HFF-Myc (cell line): ENCODE data around the gene BOD1L1.

Source experiments
- DNase-seq: peaks from one replicate; pipeline ENCODE4 v3.0.0-alpha.2; 2011; ENCODE audit warnings: low read depth; ENCODE audit errors: extremely low read depth
- H3K4me3 ChIP-seq: replicated peaks from 2 replicates; pipeline ENCODE4 v1.5.1; 2011; ENCODE audit warnings: low read depth, mild to moderate bottlenecking, control low read depth, low read length
- TF ChIP-seq, protein P1 (sequence below): IDR thresholded peaks from 2 replicates; pipeline ENCODE4 v1.5.1; 2012; ENCODE audit warnings: mild to moderate bottlenecking, low read depth, low read length, control low read depth; ENCODE audit errors: missing control alignments

Gene BOD1L1

DNA sequence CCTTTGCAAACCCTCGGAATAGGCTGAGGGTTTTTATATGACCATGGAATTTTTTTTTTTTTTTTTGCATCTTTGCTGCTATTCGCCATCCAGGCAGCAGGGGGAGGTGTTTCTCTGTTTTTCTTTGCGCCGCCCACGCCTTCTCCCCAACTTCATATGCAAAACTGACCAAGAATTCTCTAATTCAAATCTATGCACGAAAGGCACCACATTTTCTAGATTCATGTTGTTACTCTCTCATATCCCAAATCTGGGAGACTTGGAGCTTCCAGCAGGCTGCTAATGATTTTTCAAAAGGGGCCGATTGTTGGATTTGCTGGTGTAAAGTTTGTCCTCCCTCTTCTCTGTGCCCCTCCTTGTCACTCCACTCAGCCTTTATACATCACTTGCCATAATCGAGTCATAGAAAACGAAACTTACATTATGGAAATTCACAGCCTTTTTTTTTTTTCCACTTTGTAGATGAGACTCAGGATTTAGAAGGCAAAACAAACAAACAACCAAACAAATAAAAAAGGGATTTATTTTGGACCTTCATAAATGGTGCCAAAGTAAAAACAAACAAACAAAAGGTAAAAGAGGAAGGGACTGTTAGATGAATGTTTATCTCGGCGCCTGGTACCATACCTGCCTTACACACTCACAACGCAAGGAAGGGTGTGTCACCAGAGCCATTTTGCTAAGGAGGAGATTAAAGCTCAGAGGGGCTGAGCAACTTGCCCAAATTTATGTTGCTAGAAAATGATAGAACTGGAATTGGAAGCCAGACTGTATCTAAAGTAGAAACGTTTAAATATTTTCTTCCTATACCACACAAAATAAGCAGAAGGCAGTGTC lies 29.3 kb upstream of the BOD1L1 start:
- no peak for DNase-seq
- H3K4me3 ChIP-seq: no peak overlapping the region
- TF ChIP-seq, protein P1, sequence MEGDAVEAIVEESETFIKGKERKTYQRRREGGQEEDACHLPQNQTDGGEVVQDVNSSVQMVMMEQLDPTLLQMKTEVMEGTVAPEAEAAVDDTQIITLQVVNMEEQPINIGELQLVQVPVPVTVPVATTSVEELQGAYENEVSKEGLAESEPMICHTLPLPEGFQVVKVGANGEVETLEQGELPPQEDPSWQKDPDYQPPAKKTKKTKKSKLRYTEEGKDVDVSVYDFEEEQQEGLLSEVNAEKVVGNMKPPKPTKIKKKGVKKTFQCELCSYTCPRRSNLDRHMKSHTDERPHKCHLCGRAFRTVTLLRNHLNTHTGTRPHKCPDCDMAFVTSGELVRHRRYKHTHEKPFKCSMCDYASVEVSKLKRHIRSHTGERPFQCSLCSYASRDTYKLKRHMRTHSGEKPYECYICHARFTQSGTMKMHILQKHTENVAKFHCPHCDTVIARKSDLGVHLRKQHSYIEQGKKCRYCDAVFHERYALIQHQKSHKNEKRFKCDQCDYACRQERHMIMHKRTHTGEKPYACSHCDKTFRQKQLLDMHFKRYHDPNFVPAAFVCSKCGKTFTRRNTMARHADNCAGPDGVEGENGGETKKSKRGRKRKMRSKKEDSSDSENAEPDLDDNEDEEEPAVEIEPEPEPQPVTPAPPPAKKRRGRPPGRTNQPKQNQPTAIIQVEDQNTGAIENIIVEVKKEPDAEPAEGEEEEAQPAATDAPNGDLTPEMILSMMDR: peak; percentile 80

DNA sequence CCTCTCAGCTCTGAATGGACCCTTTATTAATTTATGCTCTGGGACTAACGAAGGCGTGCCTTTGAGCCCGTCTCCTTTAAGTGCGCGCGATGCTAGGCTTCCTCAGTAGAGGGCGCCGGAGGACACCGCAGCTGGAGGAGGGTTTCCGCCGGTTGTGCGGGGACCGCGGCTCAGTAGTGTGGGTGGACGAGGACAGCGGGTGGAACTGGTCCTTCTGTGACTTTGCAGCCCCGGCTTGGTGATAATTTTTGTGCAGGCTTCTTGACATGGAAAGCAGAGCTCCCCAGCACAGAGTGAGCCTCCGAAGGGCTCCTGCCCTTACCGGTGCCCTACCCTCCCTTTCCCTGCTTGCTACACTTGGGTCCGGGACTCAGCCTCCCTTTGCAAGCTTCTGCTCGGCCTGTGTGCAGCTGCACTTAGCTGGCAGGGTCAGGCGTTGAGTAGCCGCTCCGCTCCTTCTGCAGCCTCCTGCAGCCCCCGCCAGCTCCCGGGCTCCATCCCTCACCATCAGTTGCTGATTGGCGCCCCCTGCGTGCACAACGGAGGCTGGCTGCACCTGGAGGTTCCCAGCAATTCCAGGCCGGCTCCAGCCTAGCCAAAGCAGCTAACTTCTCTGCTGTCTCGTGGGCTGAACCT lies 26.8 kb upstream of the BOD1L1 start:
- TF ChIP-seq, protein P1: peak; percentile 85
- peak overlapping the region; percentile 38 for H3K4me3 ChIP-seq
- DNase-seq: no peak

DNA sequence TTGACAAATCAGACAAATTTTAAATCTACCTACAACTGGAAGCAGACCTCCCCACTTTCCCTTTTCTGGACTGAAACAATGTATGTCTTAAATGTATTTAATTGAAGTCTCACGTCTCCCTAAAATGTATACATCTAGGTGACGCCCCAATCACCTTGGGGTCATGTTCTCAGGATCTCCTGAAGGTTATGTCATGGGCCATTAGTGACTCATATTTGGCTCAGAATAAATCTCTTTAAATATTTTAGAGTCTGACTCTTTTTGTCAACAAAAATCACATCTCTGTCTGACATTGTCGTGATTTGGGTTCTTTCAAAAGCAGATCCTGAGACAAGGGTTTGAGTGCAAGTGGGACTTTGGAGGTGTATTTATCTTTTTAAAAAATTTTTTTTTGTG lies 26.2 kb upstream of the BOD1L1 start:
- TF ChIP-seq, protein P1: no peak
- DNase-seq: no peak
- no peak overlapping the region for H3K4me3 ChIP-seq

DNA sequence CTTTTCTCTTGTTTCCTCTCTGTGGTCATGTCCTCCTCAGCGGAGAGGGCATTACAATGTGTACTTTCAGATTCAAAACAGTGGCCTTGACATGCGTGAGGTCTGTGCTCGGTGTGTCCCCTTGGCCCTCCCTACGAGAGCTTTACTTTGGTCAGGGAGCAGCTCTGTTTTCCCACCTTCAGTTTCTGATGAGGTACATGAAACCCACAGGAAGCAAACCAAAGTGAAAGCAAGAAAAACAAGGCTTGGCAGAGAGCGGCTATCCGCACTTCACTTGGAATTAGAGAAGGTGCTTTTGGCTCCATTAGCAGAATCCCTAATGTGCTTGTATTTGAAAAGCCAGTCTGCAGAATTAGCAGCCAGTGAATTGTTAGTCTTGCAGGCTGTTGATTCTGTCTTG lies 19.5 kb upstream of the BOD1L1 start:
- DNase-seq: no peak
- TF ChIP-seq, protein P1: no peak
- no peak overlapping the region for H3K4me3 ChIP-seq

DNA sequence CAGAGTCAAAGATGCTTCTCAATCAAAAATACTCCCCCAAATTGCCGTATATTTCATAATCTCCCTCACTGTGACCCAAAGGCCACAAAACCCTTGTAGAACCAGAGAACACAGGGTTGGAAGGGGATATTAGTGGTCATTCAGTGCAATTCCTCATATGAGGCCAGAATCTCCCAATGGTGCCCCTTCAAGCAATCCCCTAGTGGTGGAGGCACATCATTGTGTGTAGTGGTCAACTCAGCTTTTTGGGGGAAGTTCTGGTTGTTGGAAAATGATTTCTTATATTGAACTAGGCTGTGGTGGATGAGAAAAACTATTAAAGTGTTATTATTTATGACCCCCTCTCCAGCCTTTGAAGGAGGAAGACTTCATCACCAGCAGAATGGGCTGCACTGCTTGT lies 17.6 kb upstream of the BOD1L1 start:
- no peak for DNase-seq
- H3K4me3 ChIP-seq: no peak overlapping the region
- TF ChIP-seq, protein P1: peak; percentile 20

DNA sequence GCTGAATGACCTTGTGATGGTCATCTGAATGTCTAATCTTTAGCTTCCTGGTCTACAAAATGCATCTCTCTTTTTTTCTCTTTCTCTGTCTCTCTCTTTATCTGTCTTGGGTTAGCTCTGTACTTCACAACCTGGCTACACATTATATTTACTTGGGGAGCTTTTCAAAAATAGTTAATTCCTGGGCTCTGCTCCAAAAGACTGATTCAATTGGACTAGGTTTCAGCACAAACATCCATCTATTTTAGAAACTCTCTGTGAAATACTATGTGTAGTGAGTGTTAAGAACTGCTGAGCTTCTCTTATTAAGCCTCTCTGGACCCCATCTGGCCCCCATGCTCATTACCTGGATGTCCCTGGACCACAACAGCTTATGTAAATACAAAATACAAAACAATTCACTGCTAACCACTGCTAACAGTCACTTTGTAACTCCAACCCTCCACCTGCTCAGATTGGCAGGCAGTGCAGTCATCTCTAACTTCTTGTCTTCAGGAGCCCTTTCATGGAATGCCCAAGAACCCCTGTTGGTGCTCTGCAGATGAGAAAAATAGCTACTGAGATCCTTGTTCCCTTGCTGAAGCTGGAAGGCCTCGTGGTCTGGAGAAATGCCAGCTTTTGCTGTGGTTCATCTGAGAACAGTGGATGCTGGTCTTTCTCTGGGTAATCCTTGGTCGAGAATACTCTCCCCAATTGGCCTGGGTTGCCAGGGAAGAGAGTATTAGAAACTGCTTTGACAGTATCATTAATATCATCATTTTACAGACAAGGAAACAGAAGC lies 14.8 kb upstream of the BOD1L1 start:
- DNase-seq: no peak

More for the DNA sequence above, 14.8 kb upstream of the BOD1L1 start:
- TF ChIP-seq, protein P1: no peak
- no peak overlapping the region for H3K4me3 ChIP-seq
